Epithelial cell of prostate (primary cell): Measurements from ENCODE around the gene ST13.
A peak's percentile ranks its signal among the peaks of the same experiment; 100 is the strongest.
"Not testable (repeated sequence)": the region's sequence is repeated elsewhere in the genome, so short reads cannot be mapped to it uniquely, and the experiment has no call there.

Experiments used
- DNase-seq: peaks from one replicate; pipeline ENCODE4 v3.0.0-alpha.2; 2011; ENCODE audit warnings: low read depth, low spot score
- H3K27ac ChIP-seq: fragments of 450-650 bp; 2 replicates; pipeline ENCODE4 v1.5.1; 2017; ENCODE audit warnings: mild to moderate bottlenecking

The ST13 gene

GRCh38 chr22:40845816-40846215, 10.6 kb downstream of the ST13 start:
- not testable (repeated sequence) for H3K27ac ChIP-seq, DNase-seq

GRCh38 chr22:40844951-40845350, 11.5 kb downstream of the ST13 start:
- DNase-seq, result no peak
- no peak overlapping the region for H3K27ac ChIP-seq

- H3K27ac ChIP-seq, result no peak overlapping the region
- no peak for DNase-seq
Observed at GRCh38 chr22:40838486-40838885, 18.0 kb downstream of the ST13 start.

GRCh38 chr22:40834619-40835018, 21.8 kb downstream of the ST13 start:
- H3K27ac ChIP-seq, result no peak overlapping the region
- DNase-seq, result no peak

GRCh38 chr22:40829131-40829530, 27.3 kb downstream of the ST13 start:
- H3K27ac ChIP-seq, result no peak overlapping the region
- no peak for DNase-seq

- DNase-seq, result no peak
- no peak overlapping the region for H3K27ac ChIP-seq
Observed at GRCh38 chr22:40826984-40827741, 29.3 kb downstream of the ST13 start.

GRCh38 chr22:40826292-40826691, 30.1 kb downstream of the ST13 start:
- not testable (repeated sequence) for DNase-seq, H3K27ac ChIP-seq

GRCh38 chr22:40823426-40823825, 33.0 kb downstream of the ST13 start:
- H3K27ac ChIP-seq, result no peak overlapping the region
- no peak for DNase-seq

GRCh38 chr22:40819599-40820140, 36.8 kb downstream of the ST13 start:
- DNase-seq, result no peak
- H3K27ac ChIP-seq, result peak overlapping the region; percentile 65

GRCh38 chr22:40818747-40819598, 37.5 kb downstream of the ST13 start, which contains the start of gene SLC25A17:
Gene SLC25A17 (minus strand): TSS chr22:40819346. CDS start chr22:40819248, 98 bp downstream.
- DNase-seq, result peak; percentile 33
- H3K27ac ChIP-seq, result peak within 1 kb of the TSS; percentile 65

- H3K27ac ChIP-seq, result no peak overlapping the region
- DNase-seq, result no peak
Observed at GRCh38 chr22:40818192-40818746, 38.2 kb downstream of the ST13 start.

GRCh38 chr22:40817737-40818136, 38.7 kb downstream of the ST13 start:
- DNase-seq, result no peak
- H3K27ac ChIP-seq, result no peak overlapping the region

- no peak for DNase-seq
- no peak overlapping the region for H3K27ac ChIP-seq
Observed at GRCh38 chr22:40813912-40814315, 42.5 kb downstream of the ST13 start.

- DNase-seq, result no peak
Observed at GRCh38 chr22:40808018-40808841, 48.2 kb downstream of the ST13 start.

GRCh38 chr22:40806711-40807110, 49.7 kb downstream of the ST13 start:
- H3K27ac ChIP-seq, result no peak overlapping the region
- no peak for DNase-seq

More at GRCh38 chr22:40808018-40808841, 48.2 kb downstream of the ST13 start:
- no peak overlapping the region for H3K27ac ChIP-seq

- no peak overlapping the region for H3K27ac ChIP-seq
- DNase-seq, result no peak
Observed at GRCh38 chr22:40805699-40806203, 50.7 kb downstream of the ST13 start.

- H3K27ac ChIP-seq, result no peak overlapping the region
- DNase-seq, result no peak
Observed at GRCh38 chr22:40805239-40805638, 51.2 kb downstream of the ST13 start.

- no peak overlapping the region for H3K27ac ChIP-seq
- no peak for DNase-seq
Observed at GRCh38 chr22:40803321-40803720, 53.1 kb downstream of the ST13 start.

GRCh38 chr22:40799008-40799407, 57.4 kb downstream of the ST13 start:
- no peak for DNase-seq
- H3K27ac ChIP-seq, result no peak overlapping the region

- no peak for DNase-seq
- H3K27ac ChIP-seq, result no peak overlapping the region
Observed at GRCh38 chr22:40797427-40797826, 59.0 kb downstream of the ST13 start.
